LNCaP clone FGC (cell line): Measurements from ENCODE around the gene ZBTB39.

Experiments
- DNase-seq: peaks from one replicate; pipeline ENCODE4 v3.0.0-alpha.2; 2011; ENCODE audit warnings: low read depth
- H3K4me3 ChIP-seq: 2 replicates; pipeline ENCODE4 v1.5.1; 2011; ENCODE audit warnings: mild to moderate bottlenecking, low read depth, low read length, control low read depth
- CTCF ChIP-seq: IDR thresholded peaks from 2 replicates; pipeline ENCODE4 v1.5.1; 2012; ENCODE audit warnings: mild to moderate bottlenecking; ENCODE audit not compliant: control insufficient read depth, insufficient read depth; ENCODE audit errors: extremely low read depth

The ZBTB39 gene

GRCh38 chr12:57040211-57040610 lies 33.9 kb upstream of the ZBTB39 start:
- no peak overlapping the region for H3K4me3 ChIP-seq
- no peak for TF ChIP-seq CTCF
- DNase-seq: no peak

- H3K4me3 ChIP-seq: no peak overlapping the region
- no peak for TF ChIP-seq CTCF
- DNase-seq: no peak
Measured at GRCh38 chr12:57039016-57039798, 32.9 kb upstream of the ZBTB39 start.

GRCh38 chr12:57037264-57037663 lies 30.9 kb upstream of the ZBTB39 start:
- DNase-seq: no peak

GRCh38 chr12:57033431-57033830 lies 27.1 kb upstream of the ZBTB39 start:
- no peak for DNase-seq
- TF ChIP-seq CTCF: no peak
- H3K4me3 ChIP-seq: no peak overlapping the region

More at GRCh38 chr12:57037264-57037663, 30.9 kb upstream of the ZBTB39 start:
- no peak for TF ChIP-seq CTCF
- no peak overlapping the region for H3K4me3 ChIP-seq

- no peak for DNase-seq
- TF ChIP-seq CTCF: no peak
- no peak overlapping the region for H3K4me3 ChIP-seq
Measured at GRCh38 chr12:57031789-57032188, 25.4 kb upstream of the ZBTB39 start.

GRCh38 chr12:57031138-57031725 lies 24.9 kb upstream of the ZBTB39 start:
- H3K4me3 ChIP-seq: no peak overlapping the region
- DNase-seq: peak; percentile 11
- no peak for TF ChIP-seq CTCF
